ENCODE results near the gene KLHDC7B.
A peak's percentile ranks its signal among the peaks of the same experiment; 100 is the strongest.

Gene KLHDC7B

DNA sequence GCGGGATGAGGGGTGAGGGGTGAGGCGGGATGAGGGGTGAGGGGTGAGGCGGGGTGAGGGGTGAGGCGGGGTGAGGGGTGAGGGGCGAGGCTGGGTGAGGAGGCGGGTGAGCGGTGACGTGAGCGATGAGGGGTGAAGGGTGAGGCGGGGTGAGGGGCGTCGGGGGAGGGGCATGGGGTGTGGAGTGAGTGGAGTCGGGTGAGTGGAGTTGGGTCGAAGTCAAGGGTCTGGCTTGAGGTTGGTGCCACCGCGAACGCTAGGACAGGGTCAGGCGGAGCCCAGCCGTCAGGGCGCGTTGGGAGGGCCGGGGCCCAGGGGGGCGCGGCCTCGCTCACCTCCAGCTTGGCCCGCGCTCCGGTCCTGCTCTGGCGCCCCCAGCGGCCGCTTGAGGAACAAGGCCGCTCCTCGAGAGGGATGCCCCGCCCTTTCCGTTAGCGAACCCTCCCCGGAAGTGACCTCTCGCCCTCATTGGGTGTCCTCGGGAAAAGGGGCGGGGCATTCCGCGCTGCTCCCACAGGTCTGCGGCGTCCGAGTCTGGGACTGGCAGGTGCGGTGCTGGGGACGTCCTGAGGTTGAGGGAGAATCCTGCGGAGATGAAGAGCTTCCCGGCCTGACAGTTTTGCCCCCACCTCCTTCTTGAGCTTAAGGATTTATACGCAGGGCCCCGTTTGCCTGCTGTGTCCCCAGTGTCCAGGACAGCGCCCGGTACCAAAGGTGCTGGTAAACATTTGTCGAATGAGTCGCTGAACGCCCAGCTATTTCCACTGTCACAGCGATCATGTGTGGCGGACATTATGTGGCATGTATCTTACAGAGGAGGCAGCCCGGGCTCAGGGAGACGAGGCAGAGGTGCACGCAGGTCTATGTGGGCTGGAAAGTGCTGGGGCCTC, 17.1 kb downstream of the KLHDC7B start, which contains the start of gene SYCE3:
Gene SYCE3 (minus strand): TSS at position 397 of the 890 bp plus-strand sequence. CDS start 6,514 bp downstream, outside the sequence.
- peak within 1 kb of the TSS; percentile 66 for H3K4me3 ChIP-seq (ENCODE audit: low read length)
- TF ChIP-seq, protein P1, sequence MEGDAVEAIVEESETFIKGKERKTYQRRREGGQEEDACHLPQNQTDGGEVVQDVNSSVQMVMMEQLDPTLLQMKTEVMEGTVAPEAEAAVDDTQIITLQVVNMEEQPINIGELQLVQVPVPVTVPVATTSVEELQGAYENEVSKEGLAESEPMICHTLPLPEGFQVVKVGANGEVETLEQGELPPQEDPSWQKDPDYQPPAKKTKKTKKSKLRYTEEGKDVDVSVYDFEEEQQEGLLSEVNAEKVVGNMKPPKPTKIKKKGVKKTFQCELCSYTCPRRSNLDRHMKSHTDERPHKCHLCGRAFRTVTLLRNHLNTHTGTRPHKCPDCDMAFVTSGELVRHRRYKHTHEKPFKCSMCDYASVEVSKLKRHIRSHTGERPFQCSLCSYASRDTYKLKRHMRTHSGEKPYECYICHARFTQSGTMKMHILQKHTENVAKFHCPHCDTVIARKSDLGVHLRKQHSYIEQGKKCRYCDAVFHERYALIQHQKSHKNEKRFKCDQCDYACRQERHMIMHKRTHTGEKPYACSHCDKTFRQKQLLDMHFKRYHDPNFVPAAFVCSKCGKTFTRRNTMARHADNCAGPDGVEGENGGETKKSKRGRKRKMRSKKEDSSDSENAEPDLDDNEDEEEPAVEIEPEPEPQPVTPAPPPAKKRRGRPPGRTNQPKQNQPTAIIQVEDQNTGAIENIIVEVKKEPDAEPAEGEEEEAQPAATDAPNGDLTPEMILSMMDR (IDR thresholded peaks at IDR 0.05; ENCODE audit: insufficient read depth, low read depth, low read length, missing control alignments) = peak; percentile 64
- DNase-seq (ENCODE audit: low read depth) = peak; percentile 95

DNA sequence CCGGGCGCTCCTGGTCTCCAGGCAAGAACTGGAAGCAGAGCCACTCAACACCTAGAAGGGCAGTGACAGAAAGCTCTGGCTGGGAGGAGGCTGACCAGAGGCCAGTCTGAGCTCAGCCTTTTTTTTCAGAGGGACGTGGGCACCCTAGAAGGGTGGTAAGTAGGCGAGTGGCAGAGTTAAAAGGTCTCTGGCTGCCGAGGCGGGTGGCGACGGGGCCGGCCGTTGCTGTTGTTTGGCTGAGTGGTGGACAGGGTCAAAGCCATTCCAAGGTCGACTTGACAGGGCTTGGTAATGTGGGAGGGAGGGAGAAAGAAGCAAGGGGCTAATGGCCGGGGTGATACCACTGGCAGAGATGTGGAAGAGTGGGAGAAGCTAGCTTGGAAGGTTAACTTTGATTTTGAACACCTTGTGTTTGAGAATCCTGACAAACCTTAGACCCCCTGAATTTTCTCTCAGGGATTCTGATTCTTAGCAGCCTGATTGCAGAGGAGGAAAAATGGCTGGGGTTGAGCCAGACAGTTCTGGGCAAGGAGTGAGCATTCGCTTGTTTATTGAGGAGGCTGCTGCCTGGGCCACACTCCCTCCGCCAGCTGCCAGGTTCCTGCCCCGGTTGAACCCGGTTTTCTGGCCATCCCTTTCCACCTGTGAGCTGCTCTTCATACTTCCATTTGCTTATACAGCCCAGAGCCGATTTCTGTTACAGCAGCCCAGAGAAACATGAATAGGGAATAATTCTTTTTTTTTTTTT, 17.9 kb downstream of the KLHDC7B start:
- DNase-seq (ENCODE audit: low read depth) = no peak
- TF ChIP-seq, protein P1 (IDR thresholded peaks at IDR 0.05; ENCODE audit: insufficient read depth, low read depth, low read length, missing control alignments) = no peak
- H3K4me3 ChIP-seq (ENCODE audit: low read length) = peak overlapping the region; percentile 66

DNA sequence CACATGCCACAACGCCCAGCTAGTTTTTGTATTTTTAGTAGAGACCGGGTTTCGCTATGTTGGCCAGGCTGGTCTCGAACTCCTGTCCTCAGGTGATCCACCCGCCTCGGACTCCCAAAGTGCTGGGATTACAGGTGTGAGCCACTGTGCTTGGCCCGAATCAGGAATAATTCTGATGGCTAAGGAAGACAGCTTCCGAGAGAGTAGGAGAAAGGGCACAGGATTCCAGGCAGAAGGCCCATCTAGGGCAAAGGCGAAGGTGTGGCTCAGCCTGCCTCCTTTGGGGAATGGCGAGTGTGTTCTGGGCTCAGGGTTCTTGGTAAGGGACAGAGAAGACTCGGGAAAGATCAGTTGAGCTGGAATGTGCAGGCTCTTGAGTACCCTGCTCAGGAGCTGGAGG, 18.6 kb downstream of the KLHDC7B start:
- no peak for DNase-seq (ENCODE audit: low read depth)
- TF ChIP-seq, protein P1 (IDR thresholded peaks at IDR 0.05; ENCODE audit: insufficient read depth, low read depth, low read length, missing control alignments) = no peak
- no peak overlapping the region for H3K4me3 ChIP-seq (ENCODE audit: low read length)

DNA sequence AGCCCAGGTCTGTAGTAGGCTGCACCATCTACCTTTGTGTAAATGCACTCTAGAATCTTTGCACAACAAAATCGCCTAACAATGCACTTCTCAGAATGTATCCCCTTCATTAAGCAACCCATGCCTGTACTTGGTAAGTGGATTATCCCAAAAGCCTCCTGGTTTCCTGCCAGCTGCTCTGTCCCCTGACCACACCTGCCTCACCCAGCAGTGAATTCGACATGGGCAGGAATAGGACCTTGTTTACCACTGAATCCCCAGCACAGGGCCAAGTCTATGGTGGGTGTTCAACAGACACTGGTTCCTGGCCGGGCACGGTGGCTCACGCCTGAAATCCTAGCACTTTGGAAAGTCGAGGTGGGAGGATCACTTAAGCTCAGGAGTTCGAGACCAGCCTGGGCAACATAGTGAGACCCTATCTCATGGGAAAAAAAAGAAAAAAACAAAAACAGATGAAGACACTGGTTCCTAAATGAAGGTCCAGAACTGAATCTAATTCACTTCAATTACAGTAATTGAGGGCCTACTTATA, 22.1 kb downstream of the KLHDC7B start:
- TF ChIP-seq, protein P1 (IDR thresholded peaks at IDR 0.05; ENCODE audit: insufficient read depth, low read depth, low read length, missing control alignments) = no peak
- no peak for DNase-seq (ENCODE audit: low read depth)
- H3K4me3 ChIP-seq (ENCODE audit: low read length) = no peak overlapping the region

DNA sequence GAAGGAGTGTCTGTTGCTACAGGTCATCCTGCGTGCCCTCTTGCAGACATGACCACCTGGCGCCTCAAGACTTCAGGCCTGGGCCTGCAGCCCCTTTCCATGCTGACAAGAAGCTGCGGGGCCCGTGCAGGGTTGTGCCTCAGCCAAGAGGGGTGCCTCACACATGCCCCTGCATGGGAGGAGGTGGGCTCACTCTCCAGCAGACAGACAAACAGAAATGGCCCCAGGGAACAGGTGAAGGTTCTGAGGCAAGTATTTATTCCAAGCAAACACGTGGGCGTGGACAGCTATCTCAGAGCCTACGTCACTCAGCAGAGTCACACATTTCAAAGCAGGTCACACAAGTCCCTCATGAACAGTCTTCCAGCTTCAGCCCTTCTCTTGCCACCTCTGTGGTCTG, 22.9 kb downstream of the KLHDC7B start:
- no peak overlapping the region for H3K4me3 ChIP-seq (ENCODE audit: low read length)
- peak; percentile 69 for DNase-seq (ENCODE audit: low read depth)
- TF ChIP-seq, protein P1 (IDR thresholded peaks at IDR 0.05; ENCODE audit: insufficient read depth, low read depth, low read length, missing control alignments) = no peak

DNA sequence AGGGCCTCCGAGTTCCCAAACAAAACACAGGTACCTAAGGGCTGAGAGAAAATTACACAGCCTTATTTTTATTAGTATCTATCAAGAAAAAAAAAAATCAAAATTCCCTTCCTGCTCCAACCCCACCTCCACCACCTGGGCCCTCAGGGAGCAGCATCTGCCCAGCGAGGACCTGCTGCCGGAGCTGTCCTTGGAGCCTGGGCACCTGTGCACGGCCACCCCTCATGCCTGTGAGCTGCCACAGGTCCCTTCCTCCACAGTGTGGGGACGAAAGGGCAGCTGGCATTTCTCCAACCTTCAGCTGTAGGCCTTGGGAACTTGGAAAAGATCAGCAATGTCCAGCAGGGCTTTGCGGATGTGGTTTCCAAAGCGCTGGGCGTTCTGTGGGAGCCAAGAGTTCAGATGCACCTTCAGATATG, 23.4 kb downstream of the KLHDC7B start:
- H3K4me3 ChIP-seq (ENCODE audit: low read length) = no peak overlapping the region
- no peak for DNase-seq (ENCODE audit: low read depth)
- TF ChIP-seq, protein P1 (IDR thresholded peaks at IDR 0.05; ENCODE audit: insufficient read depth, low read depth, low read length, missing control alignments) = no peak

Data from epithelial cell of esophagus (primary cell).